MM.1S (cell line): ENCODE results near the gene FCN3.

ENCODE experiments used
- DNase-seq: peaks from one replicate; pipeline ENCODE4 v3.0.0-alpha.2; 2015
- H2AFZ ChIP-seq: fragments of 300-600 bp; sonication (generic); 2 replicates; pipeline ENCODE4 v1.6.0; 2016; ENCODE audit warnings: antibody characterized with exemption, low read length
- H3F3A ChIP-seq: fragments of 300-600 bp; sonication (generic); 2 replicates; pipeline ENCODE4 v1.6.1; 2016; ENCODE audit warnings: mild to moderate bottlenecking, antibody characterized with exemption, low read length, moderate library complexity, mixed read lengths; ENCODE audit not compliant: insufficient read depth
- H3K27ac ChIP-seq: fragments of 300-600 bp; sonication (generic); 2 replicates; pipeline ENCODE4 v1.5.1; 2016; ENCODE audit warnings: mild to moderate bottlenecking, low read length
- H3K27me3 ChIP-seq: fragments of 300-600 bp; sonication (generic); replicated peaks from 2 replicates; pipeline ENCODE4 v1.6.0; 2016; ENCODE audit warnings: low read length; ENCODE audit not compliant: insufficient read depth
- H3K36me3 ChIP-seq: fragments of 300-600 bp; sonication (generic); replicated peaks from 2 replicates; pipeline ENCODE4 v1.6.1; 2016; ENCODE audit warnings: mild to moderate bottlenecking, low read length, mixed read lengths; ENCODE audit not compliant: insufficient read depth
- H3K4me1 ChIP-seq: fragments of 300-600 bp; sonication (generic); 2 replicates; pipeline ENCODE4 v1.6.1; 2016; ENCODE audit warnings: low read length, mixed read lengths
- H3K4me2 ChIP-seq: fragments of 300-600 bp; sonication (generic); 2 replicates; pipeline ENCODE4 v1.6.0; 2016; ENCODE audit warnings: low read depth, low read length
- H3K4me3 ChIP-seq: fragments of 300-600 bp; sonication (generic); 2 replicates; pipeline ENCODE4 v1.5.1; 2016; ENCODE audit warnings: low read length, mixed read lengths
- H3K79me2 ChIP-seq: fragments of 300-600 bp; sonication (generic); 2 replicates; pipeline ENCODE4 v1.6.1; 2016; ENCODE audit warnings: mixed run types, low read length, mixed read lengths
- H3K9ac ChIP-seq: fragments of 300-600 bp; sonication (generic); 2 replicates; pipeline ENCODE4 v1.6.1; 2016; ENCODE audit warnings: low read length, mixed read lengths
- H3K9me2 ChIP-seq: fragments of 300-600 bp; sonication (generic); replicated peaks from 2 replicates; pipeline ENCODE4 v1.6.1; 2016; ENCODE audit warnings: mild to moderate bottlenecking, low read length, mixed read lengths; ENCODE audit not compliant: insufficient read depth
- H3K9me3 ChIP-seq: fragments of 300-600 bp; sonication (generic); replicated peaks from 2 replicates; pipeline ENCODE4 v1.6.1; 2016; ENCODE audit warnings: mild to moderate bottlenecking, low read length, mixed read lengths; ENCODE audit not compliant: insufficient read depth
- H4K20me1 ChIP-seq: fragments of 300-600 bp; sonication (generic); 2 replicates; pipeline ENCODE4 v1.6.1; 2016; ENCODE audit warnings: mild to moderate bottlenecking, low read length, moderate library complexity, mixed read lengths; ENCODE audit not compliant: insufficient read depth
- EZH2 ChIP-seq: fragments of 300-600 bp; sonication (generic); optimal IDR thresholded peaks from 2 replicates; pipeline ENCODE3; 2017; ENCODE audit warnings: low read depth, mild to moderate bottlenecking, antibody characterized with exemption, low read length, mixed read lengths
- EZH2phosphoT487 ChIP-seq: fragments of 300-600 bp; sonication (generic); IDR thresholded peaks from 2 replicates; pipeline ENCODE4 v1.6.1; 2018; ENCODE audit warnings: antibody characterized with exemption, low read length
- TF ChIP-seq, protein P1 (sequence below): fragments of 300-600 bp; sonication (generic); IDR thresholded peaks from 2 replicates; pipeline ENCODE4 v1.5.1; 2016; ENCODE audit warnings: antibody characterized with exemption, low read length, mixed read lengths

Gene FCN3

DNA sequence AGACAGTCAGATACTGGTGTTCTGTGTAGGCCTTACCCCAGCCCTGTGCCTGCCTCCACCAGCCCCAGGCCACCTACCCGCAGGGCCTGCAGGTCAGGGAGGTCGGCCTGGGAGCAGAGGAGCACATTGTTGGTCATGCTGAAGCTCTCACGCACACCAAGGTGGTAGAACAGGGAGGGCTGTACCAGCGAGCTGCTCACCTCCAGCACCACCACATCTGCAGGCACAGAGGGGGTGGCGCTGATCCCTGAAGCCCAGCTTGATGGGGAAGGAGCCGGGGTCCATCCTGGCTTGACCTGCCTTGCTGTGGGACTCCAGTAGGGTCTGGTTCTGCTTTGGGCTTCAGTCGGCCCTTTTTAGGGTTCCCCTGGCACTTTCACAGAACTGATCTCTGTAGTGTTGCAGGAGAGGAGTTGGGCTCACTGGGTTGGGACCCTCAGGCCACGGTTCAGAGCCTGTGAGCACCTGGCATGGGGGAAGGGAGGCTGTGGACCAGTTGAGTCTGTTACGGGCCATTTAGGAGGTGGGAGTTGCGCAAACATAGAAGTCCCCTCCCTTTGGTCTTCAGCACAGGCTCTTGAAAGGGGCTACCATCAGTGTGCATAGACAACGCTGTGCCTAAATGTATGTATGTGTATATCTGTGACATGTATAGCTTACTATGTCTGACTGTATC, 9.8 kb downstream of the FCN3 start:
- Histone ChIP-seq H3K79me2 (no peaks in the 10 kb centered on the region), H3K9ac (no peak overlapping the region), H3F3A (peaks cover 3% of the 10 kb centered on the region; the same call in 1 of the 2 replicates), H3K36me3 (no peaks in the 10 kb centered on the region), H3K9me2 (no peaks in the 10 kb centered on the region), H3K4me1 (peaks cover 8% of the 10 kb centered on the region), H3K4me2 (peak overlapping the region; percentile 99), H2AFZ (peak overlapping the region; percentile 95), H4K20me1 (no peaks in the 10 kb centered on the region), H3K4me3 (peak overlapping the region; percentile 45), H3K27me3 (0 out of 2 replicates have a peak, but pooled peaks cover under 1% of the 10 kb centered on the region), H3K9me3 (no peaks in the 10 kb centered on the region), H3K27ac (no peak overlapping the region)
- DNase-seq = no peak
- TF ChIP-seq EZH2 = no peak
- no peak for TF ChIP-seq EZH2phosphoT487
- TF ChIP-seq, protein P1, sequence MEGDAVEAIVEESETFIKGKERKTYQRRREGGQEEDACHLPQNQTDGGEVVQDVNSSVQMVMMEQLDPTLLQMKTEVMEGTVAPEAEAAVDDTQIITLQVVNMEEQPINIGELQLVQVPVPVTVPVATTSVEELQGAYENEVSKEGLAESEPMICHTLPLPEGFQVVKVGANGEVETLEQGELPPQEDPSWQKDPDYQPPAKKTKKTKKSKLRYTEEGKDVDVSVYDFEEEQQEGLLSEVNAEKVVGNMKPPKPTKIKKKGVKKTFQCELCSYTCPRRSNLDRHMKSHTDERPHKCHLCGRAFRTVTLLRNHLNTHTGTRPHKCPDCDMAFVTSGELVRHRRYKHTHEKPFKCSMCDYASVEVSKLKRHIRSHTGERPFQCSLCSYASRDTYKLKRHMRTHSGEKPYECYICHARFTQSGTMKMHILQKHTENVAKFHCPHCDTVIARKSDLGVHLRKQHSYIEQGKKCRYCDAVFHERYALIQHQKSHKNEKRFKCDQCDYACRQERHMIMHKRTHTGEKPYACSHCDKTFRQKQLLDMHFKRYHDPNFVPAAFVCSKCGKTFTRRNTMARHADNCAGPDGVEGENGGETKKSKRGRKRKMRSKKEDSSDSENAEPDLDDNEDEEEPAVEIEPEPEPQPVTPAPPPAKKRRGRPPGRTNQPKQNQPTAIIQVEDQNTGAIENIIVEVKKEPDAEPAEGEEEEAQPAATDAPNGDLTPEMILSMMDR = no peak

DNA sequence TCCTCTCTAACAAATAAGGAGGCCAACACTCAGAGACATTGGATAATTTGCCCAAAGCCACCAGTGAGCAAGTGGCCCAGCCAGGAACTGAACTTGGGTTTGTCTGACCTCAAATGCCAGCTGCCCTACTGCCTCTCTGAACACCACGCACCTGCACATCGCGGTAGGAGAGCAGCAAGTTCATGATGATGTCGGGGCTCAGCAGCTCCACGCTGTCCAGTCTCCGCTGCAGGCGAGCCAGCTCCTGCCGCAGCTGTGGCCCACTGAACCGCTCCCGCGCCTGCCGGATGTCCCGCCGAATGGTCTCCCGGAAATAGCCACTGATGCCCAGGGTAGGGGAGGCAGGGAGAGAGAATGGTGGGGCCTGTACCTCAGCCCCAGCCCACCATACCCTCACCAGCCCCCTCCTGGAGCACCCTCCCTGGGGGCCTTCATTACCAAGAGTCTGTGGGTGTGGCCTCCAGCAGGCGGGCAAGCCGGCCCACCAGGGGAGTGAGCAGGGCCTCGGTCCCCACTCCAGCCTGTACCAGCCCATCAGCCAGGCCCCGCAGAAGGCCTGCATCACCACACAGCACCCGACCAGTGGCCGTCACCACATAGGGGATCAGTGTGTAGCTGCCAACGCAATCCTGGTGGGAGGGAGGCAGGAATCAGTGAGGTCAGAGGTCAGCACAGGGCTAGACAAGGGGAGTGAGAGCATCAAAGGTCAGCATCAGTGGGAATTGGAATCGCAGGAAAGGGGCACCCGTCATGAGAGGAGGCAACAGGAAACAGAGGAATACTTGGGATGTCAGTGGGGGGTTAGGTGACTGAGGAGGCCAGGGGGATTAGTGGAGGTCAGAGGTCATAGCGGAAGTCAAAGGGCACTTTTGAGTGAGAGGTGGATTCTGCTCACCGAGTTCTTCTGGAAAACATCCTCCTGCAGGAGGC, 10.6 kb downstream of the FCN3 start:
- DNase-seq = no peak
- TF ChIP-seq EZH2 = no peak
- TF ChIP-seq, protein P1 = no peak
- no peak for TF ChIP-seq EZH2phosphoT487
- Histone ChIP-seq H3K36me3 (no peaks in the 10 kb centered on the region), H3K27me3 (peaks cover 8% of the 10 kb centered on the region; the same call in 1 of the 2 replicates), H3K4me2 (no peak overlapping the region), H4K20me1 (no peaks in the 10 kb centered on the region), H3K27ac (no peak overlapping the region), H3K79me2 (no peaks in the 10 kb centered on the region), H3K4me1 (peaks cover 8% of the 10 kb centered on the region), H3F3A (peaks cover 3% of the 10 kb centered on the region; the same call in 1 of the 2 replicates), H3K9ac (no peak overlapping the region), H3K9me2 (no peaks in the 10 kb centered on the region), H2AFZ (no peak overlapping the region), H3K9me3 (no peaks in the 10 kb centered on the region), H3K4me3 (no peak overlapping the region)

DNA sequence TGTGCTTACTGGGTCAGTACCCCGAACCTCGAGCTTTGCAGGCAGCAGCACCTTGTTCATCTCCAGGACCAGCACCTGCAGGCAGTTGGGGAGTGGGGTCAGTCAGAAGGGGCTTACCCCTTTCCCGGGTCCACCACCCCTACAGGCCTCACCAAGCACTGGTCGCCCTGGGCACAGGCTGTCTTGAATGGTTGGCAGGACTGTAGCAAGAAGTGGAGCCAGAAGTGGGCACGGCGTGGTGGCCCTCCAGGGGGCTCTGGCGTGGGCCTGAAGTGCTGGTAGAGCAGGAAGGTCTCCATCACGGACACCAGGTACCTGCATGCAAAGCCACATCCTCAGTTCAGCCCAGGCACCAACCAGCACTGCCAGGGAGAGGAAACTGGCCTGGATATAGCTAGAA, 13.1 kb downstream of the FCN3 start:
- H3K27ac ChIP-seq = no peak overlapping the region
- H3K79me2 ChIP-seq = no peaks in the 10 kb centered on the region

More for the DNA sequence above, 13.1 kb downstream of the FCN3 start:
- Histone ChIP-seq H2AFZ (no peak overlapping the region), H3K9me3 (no peaks in the 10 kb centered on the region), H3K4me3 (no peak overlapping the region), H3K36me3 (no peaks in the 10 kb centered on the region), H3K9me2 (no peaks in the 10 kb centered on the region), H4K20me1 (no peaks in the 10 kb centered on the region), H3K4me2 (no peak overlapping the region), H3K27me3 (peaks cover 17% of the 10 kb centered on the region), H3F3A (peaks cover 3% of the 10 kb centered on the region; the same call in 1 of the 2 replicates), H3K4me1 (peaks cover 4% of the 10 kb centered on the region), H3K9ac (no peak overlapping the region)
- TF ChIP-seq, protein P1 = no peak
- TF ChIP-seq EZH2 (no peak), EZH2phosphoT487 (no peak)
- DNase-seq = no peak
